NCI-H2196 (cell line): ENCODE measurements around the gene NME3.

Source experiments
- DNase-seq: peaks from one replicate; lab custom pipeline; 2025; ENCODE audit not compliant: unreplicated experiment; lab: John Stamatoyannopoulos, UW

NME3 gene

DNA sequence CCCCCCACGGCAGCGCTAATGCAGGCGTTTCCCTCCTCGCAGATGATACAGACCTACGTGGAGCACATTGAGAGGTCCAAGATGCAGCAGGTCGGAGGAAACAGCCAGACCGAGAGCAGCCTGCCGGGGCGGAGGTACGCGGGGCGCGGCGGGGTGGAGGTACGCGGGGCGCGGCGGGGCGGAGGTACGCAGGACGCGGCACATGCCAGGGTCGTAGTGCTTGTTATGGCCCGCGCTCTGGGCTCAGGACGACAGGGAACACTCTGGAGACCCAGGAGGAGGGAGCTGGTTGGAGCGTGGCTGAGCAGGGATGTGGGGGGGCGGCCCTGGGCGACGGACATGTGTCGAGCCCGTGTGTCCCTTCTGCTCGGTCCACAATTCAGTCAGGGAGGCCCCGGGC, 41.9 kb downstream of the NME3 start:
- DNase-seq: no peak

DNA sequence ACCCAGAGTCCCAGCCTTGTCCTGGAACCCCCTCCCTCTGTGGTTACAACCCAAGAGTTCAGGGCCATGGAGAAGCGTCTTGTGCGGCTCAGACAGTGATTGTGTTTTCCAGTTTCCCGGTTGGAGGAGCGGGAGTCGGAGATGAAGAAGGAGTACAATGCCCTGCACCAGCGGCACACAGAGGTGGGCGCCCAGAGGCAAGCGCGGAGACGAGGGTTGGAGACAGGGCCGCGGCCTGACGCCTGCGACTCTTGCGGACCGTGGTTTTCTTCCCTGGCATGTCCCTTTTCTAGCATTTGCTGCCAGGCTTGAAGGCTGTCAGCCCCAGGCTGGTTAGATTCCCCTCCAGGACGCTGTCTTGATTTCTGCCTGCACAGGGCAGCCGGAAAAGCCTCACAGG, 42.3 kb downstream of the NME3 start:
- no peak for DNase-seq

DNA sequence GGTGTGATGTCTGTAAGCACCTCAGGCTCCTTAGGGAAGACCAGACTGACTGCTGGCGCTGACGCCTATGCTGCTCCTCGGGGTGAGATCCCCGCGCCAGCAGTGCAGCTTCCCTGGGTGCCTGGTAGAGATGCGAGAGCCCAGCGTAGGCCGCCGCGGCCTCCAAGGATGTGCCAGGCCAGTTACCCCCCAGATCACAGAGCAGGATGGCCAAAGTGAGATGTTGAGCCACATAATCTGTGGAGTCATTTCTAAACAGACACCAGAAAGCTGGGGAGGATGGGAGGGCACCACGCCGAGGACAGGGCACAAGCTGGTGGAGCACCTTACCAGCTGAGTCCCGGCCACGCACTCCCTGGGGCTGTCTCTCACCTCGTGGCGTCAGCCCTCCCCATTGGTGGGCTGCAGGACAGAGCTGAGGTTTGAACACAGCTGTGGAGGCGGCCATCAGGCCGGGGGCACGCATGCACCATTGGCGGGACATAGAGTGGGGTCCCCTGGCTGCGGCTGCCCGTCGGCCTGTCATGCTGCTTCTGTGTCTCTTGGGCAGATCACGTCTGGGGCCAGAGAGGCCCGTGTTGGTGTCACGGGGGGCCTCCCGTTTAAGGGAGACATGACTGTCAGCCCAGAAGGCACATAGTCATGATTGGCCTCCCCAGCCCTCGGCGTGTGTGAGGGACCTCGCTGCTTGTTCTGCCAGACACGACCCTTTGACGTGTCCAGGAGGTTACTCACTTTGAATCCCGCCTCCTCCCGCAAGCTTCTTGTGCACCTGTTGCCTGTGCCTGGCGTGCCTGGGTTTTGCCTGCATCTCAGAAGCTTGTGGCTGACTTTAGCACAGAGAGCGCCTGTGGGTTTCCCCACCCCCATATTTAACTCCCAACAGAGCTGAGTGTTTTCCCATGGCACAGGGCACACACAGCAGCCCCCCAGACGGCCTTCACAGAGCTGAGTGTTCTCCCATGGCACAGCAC, 43.4 kb downstream of the NME3 start:
- DNase-seq: no peak

DNA sequence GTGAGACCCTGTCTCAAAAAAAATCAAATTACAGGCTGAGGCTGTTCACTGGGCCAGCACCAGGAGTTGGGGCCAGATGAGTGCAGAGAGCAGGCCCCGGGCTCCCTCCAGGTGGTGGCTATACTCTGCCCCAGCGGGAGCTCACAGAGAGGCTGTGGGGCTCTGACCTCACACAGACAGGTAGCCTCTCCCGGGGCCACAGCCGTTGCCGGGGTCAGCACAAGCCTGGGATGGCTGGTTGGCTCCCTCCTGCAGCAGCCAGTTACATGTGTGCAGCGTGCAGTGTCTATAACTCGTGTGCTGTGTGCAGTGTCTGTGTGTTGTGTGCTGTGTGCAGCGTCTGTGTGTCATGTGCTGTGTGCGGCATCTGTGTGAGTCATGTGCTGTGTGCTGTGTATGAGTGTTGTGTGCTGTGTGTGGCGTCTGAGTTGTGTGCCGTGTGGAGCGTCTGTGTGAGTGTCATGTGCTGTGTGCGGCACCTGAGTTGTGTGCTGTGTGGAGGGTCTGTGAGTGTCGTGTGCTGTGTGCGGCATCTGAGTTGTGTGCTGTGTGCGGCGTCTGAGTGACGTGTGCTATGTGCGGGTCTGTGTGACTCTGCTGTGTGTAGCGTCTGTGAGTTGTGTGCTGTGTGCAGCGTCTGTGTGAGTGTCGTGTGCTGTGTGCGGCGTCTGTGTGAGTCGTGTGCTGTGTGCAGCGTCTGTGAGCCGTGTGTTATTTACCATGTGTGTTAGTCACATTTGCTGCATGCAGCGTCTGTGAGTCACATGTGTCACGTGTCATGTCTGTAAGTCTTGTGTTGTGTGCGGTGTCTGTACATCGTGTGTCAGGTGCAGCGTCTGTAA, 44.5 kb downstream of the NME3 start:
- DNase-seq: no peak

DNA sequence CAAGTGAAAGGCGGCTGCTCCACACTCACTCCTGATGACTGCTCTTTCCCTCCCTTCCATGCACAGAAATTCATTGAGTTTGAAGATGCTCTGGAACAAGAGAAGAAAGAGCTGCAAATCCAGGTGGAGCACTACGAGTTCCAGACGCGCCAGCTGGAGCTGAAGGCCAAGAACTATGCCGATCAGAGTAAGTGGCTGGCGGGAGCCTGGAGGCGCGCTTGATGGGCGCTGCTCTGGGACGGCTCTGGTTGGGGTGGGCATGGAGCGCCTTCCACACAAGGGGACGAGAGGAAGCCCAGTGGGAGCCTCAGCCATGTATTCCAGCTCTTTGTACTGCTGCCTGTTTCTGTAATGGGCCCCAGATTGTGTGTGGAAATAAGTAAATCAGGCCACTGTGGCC, 46.9 kb downstream of the NME3 start:
- no peak for DNase-seq

DNA sequence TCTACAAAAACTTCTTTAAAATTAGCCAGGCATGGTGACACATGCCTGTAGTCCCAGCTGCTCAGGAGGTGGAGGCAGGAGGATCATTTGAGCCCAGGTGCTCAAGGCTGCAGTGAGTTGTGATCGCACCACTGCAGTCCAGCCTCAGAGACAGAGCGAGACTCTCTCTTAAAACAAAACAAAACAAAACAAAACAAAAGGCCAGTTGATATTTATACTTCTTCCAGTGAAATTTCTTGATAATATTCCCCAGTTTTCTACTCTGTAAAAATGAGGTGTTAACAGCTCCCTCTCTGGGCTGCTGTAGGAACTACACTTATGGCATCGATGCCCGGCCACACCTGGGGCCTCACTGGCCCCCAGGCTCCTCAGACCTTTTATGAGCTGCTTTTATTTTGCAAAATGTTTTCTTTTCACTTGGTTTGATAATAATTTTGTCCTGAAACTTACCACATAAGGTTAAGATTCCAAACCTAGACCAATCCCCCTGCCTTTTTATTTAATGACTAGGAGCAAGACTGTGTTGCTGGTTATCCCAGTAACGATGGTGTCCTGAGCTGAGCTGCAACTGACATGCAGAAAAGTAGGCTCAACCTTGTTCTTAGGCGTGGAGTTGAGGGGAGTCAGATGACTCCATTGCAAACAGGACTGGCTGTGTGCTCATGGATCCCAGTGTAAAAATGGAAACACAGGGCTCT, 47.7 kb downstream of the NME3 start:
- DNase-seq: peak; percentile 50

DNA sequence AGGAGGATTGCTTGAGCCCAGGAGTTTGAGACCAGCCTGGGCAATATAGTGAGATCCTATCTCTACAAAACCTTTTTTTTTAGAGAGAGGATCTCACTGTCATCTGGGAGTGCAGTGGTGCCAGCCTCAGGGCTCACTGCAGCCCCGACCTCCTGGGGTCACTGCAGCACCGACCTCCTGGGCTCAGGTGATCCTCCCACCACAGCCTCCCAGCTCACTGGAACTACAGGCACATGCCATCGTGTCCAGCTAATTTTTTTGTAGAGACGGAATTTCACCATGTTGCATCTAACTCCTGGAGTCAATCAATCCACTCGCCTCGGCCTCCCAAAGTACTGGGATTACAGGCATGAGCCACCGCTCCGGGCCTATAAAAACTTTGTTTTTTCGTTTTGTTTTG, 50.0 kb downstream of the NME3 start:
- DNase-seq: no peak
